NCI-H2196 (cell line): Measurements from ENCODE around the gene GANAB.
A peak's percentile ranks its signal among the peaks of the same experiment; 100 is the strongest.
"Not testable (repeated sequence)": the region's sequence is repeated elsewhere in the genome, so short reads cannot be mapped to it uniquely, and the experiment has no call there.

ENCODE experiments used
- DNase-seq: peaks from one replicate; lab custom pipeline; 2025; ENCODE audit not compliant: unreplicated experiment; lab: John Stamatoyannopoulos, UW

Gene GANAB

GRCh38 chr11:62645946-62646824 lies at the start of gene GANAB:
Gene GANAB, minus strand, starts transcription at chr11:62646613. Its CDS starts 14 bp downstream, at chr11:62646599.
- DNase-seq, result peak; percentile 98

DNA sequence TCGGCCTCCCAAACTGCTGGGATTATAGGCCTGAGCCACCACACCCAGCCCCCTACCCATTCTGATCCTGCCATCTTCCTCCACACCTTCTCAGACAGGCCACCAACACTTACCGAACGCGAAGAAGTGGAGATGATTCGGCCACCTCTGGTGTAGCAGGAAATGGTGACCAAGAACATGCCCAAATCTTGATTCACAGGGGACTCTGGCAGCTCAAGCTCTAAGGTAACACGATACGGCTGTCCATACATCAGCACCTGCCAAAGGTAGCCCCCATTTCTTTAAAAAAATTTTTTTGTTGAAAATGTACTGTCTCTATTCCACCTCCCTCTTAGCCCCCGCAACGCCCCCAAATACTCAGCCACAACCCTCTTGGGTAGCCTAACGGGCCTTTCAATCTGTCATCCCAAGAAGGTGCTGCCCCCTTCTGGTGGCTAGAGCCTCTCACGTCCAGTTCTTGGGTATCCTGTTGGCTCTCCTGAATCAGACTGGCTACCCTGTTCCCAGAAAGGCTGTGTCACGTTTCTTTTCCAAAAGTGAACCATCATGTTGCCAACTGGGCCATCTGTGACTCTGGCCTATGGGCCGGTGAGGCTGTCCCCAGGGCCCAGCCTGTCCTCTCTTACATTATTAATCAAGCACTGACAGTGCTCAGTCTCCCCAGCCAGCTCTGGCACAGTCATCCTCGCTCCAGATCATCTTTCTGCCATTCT lies 48.2 kb upstream of the GANAB start:
- DNase-seq, result peak; percentile 63

GRCh38 chr11:62693624-62694023 lies 47.2 kb upstream of the GANAB start:
- DNase-seq, result not testable (repeated sequence)

- DNase-seq, result no peak
Observed at GRCh38 chr11:62689421-62690183, 43.2 kb upstream of the GANAB start, which contains the start of gene LRRN4CL. Gene LRRN4CL, minus strand, starts transcription at chr11:62689530. Its CDS starts 1,022 bp downstream, at chr11:62688508.

- no peak for DNase-seq
Observed at GRCh38 chr11:62688491-62688890, 42.1 kb upstream of the GANAB start.

DNA sequence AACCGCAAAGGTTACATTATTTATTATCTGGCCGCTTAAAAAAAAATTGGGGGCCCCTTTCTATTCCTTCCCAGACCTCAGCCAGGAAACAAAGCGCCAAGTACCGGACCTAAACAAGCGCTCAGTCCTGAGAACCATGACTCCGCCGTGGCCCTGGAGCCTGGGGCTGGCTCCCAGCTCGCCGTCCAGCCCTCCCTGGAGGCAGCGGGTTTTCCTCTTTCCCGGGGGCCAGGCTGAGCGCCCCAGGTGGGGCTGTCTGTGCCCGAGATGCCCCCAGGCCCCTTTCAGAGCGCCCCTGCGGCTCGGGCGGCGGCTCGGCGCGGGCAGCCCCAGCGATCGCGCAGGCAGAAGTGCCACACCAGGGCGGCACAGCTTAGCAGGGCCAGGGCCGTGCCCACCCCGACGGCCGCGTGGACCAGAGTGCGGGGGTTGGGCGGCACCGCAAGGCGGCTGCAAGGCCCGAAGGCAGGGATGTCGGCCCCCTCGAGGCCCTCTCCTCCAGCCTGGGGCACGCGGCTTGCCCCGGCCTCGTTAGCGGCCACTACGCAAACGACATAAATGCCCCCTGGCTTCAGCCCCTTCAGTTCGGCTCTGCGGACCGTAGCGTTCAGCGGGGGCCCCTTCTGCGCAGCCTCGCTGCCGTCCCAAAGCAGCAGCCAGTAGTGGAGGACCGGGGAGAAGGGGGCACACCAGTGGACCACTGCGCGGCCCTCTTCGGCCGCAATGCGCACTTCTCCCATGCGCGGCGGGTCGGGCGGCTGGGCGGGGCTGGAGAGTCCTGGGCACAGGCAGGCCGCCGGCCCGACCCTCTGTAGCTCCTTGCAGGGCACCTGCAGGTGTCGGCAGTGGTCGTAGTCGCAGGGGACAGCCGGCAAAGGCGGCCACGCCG lies 41.3 kb upstream of the GANAB start:
- DNase-seq, result no peak

- no peak for DNase-seq
Observed at GRCh38 chr11:62682518-62682917, 36.1 kb upstream of the GANAB start.

GRCh38 chr11:62680825-62681240 lies 34.4 kb upstream of the GANAB start:
- DNase-seq, result peak; percentile 50

- DNase-seq, result peak; percentile 84
Observed at GRCh38 chr11:62678770-62679696, 32.6 kb upstream of the GANAB start, which contains the start of gene UBXN1. Gene UBXN1, minus strand, starts transcription at chr11:62679073. Its CDS starts 150 bp downstream, at chr11:62678923.

DNA sequence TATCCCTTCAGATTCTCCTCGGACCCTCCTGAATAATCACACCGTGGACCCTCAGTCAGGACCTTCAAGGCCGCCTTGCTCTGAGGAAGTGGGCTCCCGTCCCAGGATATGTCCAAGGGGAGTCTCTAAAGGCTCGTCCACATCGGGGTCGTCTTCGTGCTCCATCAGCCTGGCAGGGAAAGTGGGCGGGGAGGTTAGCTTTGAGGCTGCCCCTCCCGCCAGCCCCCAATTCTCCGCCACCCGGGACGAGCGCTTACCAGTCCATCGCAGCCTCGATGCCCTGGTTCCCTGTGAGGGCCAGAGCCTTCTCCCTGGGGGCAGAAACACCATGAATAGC lies 32.0 kb upstream of the GANAB start:
- DNase-seq, result no peak

- no peak for DNase-seq
Observed at GRCh38 chr11:62677714-62678113, 31.3 kb upstream of the GANAB start.

GRCh38 chr11:62677156-62677555 lies 30.7 kb upstream of the GANAB start:
- DNase-seq, result no peak

GRCh38 chr11:62676698-62677097 lies 30.3 kb upstream of the GANAB start:
- no peak for DNase-seq

DNA sequence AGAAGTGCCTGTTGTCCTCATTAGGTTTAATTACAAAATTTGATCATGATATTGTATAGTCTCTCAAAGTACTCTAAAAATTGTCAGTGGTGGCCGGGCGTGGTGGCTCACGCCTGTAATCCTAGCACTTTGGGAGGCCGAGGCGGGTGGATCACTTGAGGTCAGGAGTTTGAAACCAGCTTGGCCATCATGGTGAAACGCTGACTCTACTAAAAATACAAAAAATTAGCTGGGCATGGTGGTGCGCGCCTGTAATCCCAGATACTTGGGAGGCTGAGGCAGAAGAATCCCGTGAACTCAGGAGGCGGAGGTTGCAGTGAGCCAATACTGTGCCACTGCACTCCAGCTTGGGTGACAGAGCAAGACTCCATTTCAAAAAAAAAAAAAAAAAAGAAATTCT lies 29.0 kb upstream of the GANAB start:
- DNase-seq, result not testable (repeated sequence)

GRCh38 chr11:62673196-62673525 lies 26.7 kb upstream of the GANAB start:
- DNase-seq, result no peak

- peak; percentile 81 for DNase-seq
Observed at GRCh38 chr11:62671608-62672389, 25.4 kb upstream of the GANAB start, which contains the start of the genes LBHD1 and UQCC3. Gene LBHD1, minus strand, starts transcription at chr11:62672267. Its CDS starts 2,236 bp downstream, at chr11:62670031. Gene UQCC3, plus strand, starts transcription at chr11:62671673. Its CDS starts 73 bp downstream, at chr11:62671746.

- no peak for DNase-seq
Observed at GRCh38 chr11:62671236-62671607, 24.8 kb upstream of the GANAB start.

GRCh38 chr11:62669420-62670161 lies 23.2 kb upstream of the GANAB start:
- no peak for DNase-seq
